Transverse colon (tissue), 4 donors: ENCODE results near the gene EFCAB8. TPM values are rescaled to one million over a fixed set of nuclear protein-coding genes. Genes with fewer than 3 reads are reported as not detected.

Experiments
- DNase-seq: peaks from one replicate; pipeline ENCODE4 v3.0.0-alpha.2; 2019
- H3K27ac ChIP-seq, 4 donors: fragments of 200-600 bp; sonication (generic); 2 replicates each; pipeline ENCODE4 v1.5.1; 2016 to 2018; ENCODE audit warnings: inconsistent platforms in 4 of 4
- H3K27me3 ChIP-seq: fragments of 200-600 bp; sonication (generic); 2 replicates; pipeline ENCODE4 v1.5.1; 2017; ENCODE audit warnings: inconsistent platforms
- H3K36me3 ChIP-seq, 4 donors: fragments of 200-600 bp; sonication (generic); 2 replicates each; pipeline ENCODE4 v1.5.1; 2017 to 2019; ENCODE audit warnings: inconsistent platforms in 4 of 4
- H3K4me1 ChIP-seq, 4 donors: fragments of 200-600 bp; sonication (generic); 2 replicates each; pipeline ENCODE4 v1.5.1; 2017 to 2020; ENCODE audit warnings: inconsistent platforms in 4 of 4
- H3K4me3 ChIP-seq, 4 donors: fragments of 200-600 bp; sonication (generic); 1 replicate in 1 of 4; 2 replicates in 3 of 4; pipeline versions ENCODE4 v1.5.1 to v1.6.1; 2017 to 2019; ENCODE audit warnings: inconsistent platforms in 4 of 4
- H3K9me3 ChIP-seq, 2 donors: fragments of 200-600 bp; sonication (generic); 2 replicates each; pipeline ENCODE4 v1.5.1; 2017 to 2019; ENCODE audit warnings: inconsistent platforms in 2 of 2
- CTCF ChIP-seq, 5 experiments: fragments of 200-600 bp in 3 of 5; fragments of 450-650 bp in 2 of 5; sonication (generic) in 3 of 5; IDR thresholded peaks; 1 replicate in 2 of 5; 2 replicates in 3 of 5; pipeline ENCODE4 v1.5.1; 2016 to 2017; ENCODE audit warnings: antibody characterized with exemption in 5 of 5, inconsistent platforms in 3 of 5, mild to moderate bottlenecking in 2 of 5, moderate library complexity in 1 of 5
- EP300 ChIP-seq: sonication (generic); formaldehyde crosslinking; IDR thresholded peaks from one replicate; pipeline ENCODE4 v1.6.1; 2017; ENCODE audit warnings: antibody characterized with exemption, low read depth
- POLR2A ChIP-seq: fragments of 450-650 bp; IDR thresholded peaks from one replicate; pipeline ENCODE4 v1.6.1; 2016; ENCODE audit warnings: antibody characterized with exemption, mild to moderate bottlenecking, moderate library complexity
- POLR2AphosphoS5 ChIP-seq, 3 donors: sonication (generic); formaldehyde crosslinking; IDR thresholded peaks; one replicate each; pipeline ENCODE4 v1.6.1; 2016; ENCODE audit warnings: antibody characterized with exemption in 3 of 3
- WGBS, 2 donors: methylation state at CpG; one replicate each; pipeline ENCODE4 v1.1.5; 2018; ENCODE audit warnings: low coverage in 1 of 2; 5-methylcytosine and 5-hydroxymethylcytosine counted together
- in situ Hi-C, 4 donors: fragments of 200-750 bp; cut with MboI; loops; one replicate each; pipeline versions ENCODE4 v1.15.0 to v1.15.1; 2017; ENCODE audit warnings: low sequenced_read_pairs in 3 of 4, low pct_ligation_motif_present in 1 of 4, low pct_unique_long_range_greater_than_20kb in 1 of 4
- intact Hi-C: fragments of 100-400 bp; cut with DNase I; formaldehyde crosslinking; loops from one replicate; pipeline ENCODE4 v1.15.1; 2023; ENCODE audit warnings: low total_unique reads
- total RNA-seq, 4 donors: library from RNA; depleted of rRNA; stranded (reverse); fragments of >200 nt; gene quantifications; one replicate each; pipeline ENCODE4 v1.1.0, GENCODE V29; 2016

Gene EFCAB8
- total RNA-seq, 4 donors from 2014 or later, result 0.14 TPM; not detected in 3

- Histone ChIP-seq H3K27me3 (no peaks in the 10 kb centered on the region), H3K27ac (no peak overlapping the region), H3K4me1 (no peaks in the 10 kb centered on the region), H3K36me3 (no peaks in the 10 kb centered on the region), H3K9me3 (no peaks in the 10 kb centered on the region), H3K4me3 (no peak overlapping the region)
- TF ChIP-seq POLR2A (no peak), CTCF (IDR thresholded peaks at IDR 0.05) (no peak), EP300 (no peak), POLR2AphosphoS5 (IDR thresholded peaks at IDR 0.05) (no peak)
- WGBS, 2 donors, result 72 to 80% methylated on average over 6 to 9 of the region's 9 CpGs
- intact Hi-C loops (no loop called here), in situ Hi-C loops (no loop called here)
- no peak for DNase-seq
These were observed 120.7 kb downstream of the EFCAB8 start for GRCh38 chr20:32979201-32979998.

GRCh38 chr20:32980131-32980941, 121.6 kb downstream of the EFCAB8 start:
- in situ Hi-C loops (no loop called here), intact Hi-C loops (no loop called here)
- WGBS, 2 donors, result 86% methylated on average over 19 of the region's 19 CpGs; no CpG with 5 or more reads in 1 of the 2 donors
- Histone ChIP-seq H3K27me3 (no peaks in the 10 kb centered on the region), H3K9me3 (no peaks in the 10 kb centered on the region), H3K4me1 (no peaks in the 10 kb centered on the region), H3K27ac (no peak overlapping the region), H3K4me3 (no peak overlapping the region), H3K36me3 (no peaks in the 10 kb centered on the region)
- no peak for TF ChIP-seq EP300
- TF ChIP-seq POLR2A, result no peak
- TF ChIP-seq POLR2AphosphoS5 (IDR thresholded peaks at IDR 0.05), result no peak
- no peak for TF ChIP-seq CTCF (IDR thresholded peaks at IDR 0.05)
- DNase-seq, result no peak

- H3K36me3 ChIP-seq, result no peaks in the 10 kb centered on the region
- no peak for DNase-seq
- no peaks in the 10 kb centered on the region for H3K27me3 ChIP-seq
- WGBS, 2 donors, result 65 to 72% methylated on average over 2 to 6 of the region's 6 CpGs
- no peaks in the 10 kb centered on the region for H3K9me3 ChIP-seq
- TF ChIP-seq POLR2AphosphoS5 (IDR thresholded peaks at IDR 0.05) (no peak), POLR2A (no peak), CTCF (IDR thresholded peaks at IDR 0.05) (no peak), EP300 (no peak)
- no peak overlapping the region for H3K27ac ChIP-seq
- H3K4me1 ChIP-seq, result no peaks in the 10 kb centered on the region
- no peak overlapping the region for H3K4me3 ChIP-seq
- intact Hi-C loops (no loop called here), in situ Hi-C loops (no loop called here)
These were observed 122.3 kb downstream of the EFCAB8 start for GRCh38 chr20:32980990-32981389.

- intact Hi-C loops (no loop called here), in situ Hi-C loops (no loop called here)
- no peaks in the 10 kb centered on the region for H3K36me3 ChIP-seq
- H3K9me3 ChIP-seq, result no peaks in the 10 kb centered on the region
- 50% methylated on average over 10 of the region's 10 CpGs; no CpG with 5 or more reads in 1 of the 2 donors for WGBS, 2 donors
- H3K27ac ChIP-seq, result no peak overlapping the region
- TF ChIP-seq EP300 (no peak), CTCF (IDR thresholded peaks at IDR 0.05) (no peak), POLR2A (no peak), POLR2AphosphoS5 (IDR thresholded peaks at IDR 0.05) (no peak)
- no peaks in the 10 kb centered on the region for H3K27me3 ChIP-seq
- H3K4me1 ChIP-seq, result no peaks in the 10 kb centered on the region
- no peak for DNase-seq
- H3K4me3 ChIP-seq, result no peak overlapping the region
These were observed 124.1 kb downstream of the EFCAB8 start for GRCh38 chr20:32982617-32983458.
